ENCODE data around the gene RASGRF1. TPM values are rescaled to one million over a fixed set of nuclear protein-coding genes. Genes with fewer than 3 reads are reported as not detected.

Gene RASGRF1
- total RNA-seq, 1 donor: under 0.01 TPM

DNA sequence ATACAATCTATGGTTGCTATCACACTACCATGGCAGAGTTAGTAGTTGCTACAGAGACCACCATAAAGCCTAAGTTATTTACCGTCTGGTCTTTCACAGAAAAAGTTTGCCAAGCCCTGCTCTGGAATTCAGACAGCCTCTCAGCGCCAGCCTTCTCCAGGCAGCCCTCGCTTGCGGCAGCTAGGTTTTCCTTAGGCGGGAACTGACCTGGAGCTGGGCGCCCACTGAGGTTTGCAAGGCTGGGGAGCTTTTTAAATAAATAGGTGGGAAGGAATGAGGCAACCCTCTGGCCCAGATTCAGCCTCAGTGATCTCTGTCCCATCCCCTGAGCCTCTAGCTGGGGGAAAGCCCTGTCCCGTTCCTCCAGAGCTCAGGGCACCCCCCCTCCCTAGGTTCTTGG, 146.9 kb downstream of the RASGRF1 start:
- TF ChIP-seq, protein P1, sequence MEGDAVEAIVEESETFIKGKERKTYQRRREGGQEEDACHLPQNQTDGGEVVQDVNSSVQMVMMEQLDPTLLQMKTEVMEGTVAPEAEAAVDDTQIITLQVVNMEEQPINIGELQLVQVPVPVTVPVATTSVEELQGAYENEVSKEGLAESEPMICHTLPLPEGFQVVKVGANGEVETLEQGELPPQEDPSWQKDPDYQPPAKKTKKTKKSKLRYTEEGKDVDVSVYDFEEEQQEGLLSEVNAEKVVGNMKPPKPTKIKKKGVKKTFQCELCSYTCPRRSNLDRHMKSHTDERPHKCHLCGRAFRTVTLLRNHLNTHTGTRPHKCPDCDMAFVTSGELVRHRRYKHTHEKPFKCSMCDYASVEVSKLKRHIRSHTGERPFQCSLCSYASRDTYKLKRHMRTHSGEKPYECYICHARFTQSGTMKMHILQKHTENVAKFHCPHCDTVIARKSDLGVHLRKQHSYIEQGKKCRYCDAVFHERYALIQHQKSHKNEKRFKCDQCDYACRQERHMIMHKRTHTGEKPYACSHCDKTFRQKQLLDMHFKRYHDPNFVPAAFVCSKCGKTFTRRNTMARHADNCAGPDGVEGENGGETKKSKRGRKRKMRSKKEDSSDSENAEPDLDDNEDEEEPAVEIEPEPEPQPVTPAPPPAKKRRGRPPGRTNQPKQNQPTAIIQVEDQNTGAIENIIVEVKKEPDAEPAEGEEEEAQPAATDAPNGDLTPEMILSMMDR (IDR thresholded peaks at IDR 0.05; ENCODE audit: extremely low read depth, low read depth, low read length): no peak
- H3K4me2 ChIP-seq (ENCODE audit: insufficient read depth, low read length): no peak overlapping the region
- H3K36me3 ChIP-seq (ENCODE audit: insufficient read depth, low read length): no peaks in the 10 kb centered on the region
- H2AFZ ChIP-seq (ENCODE audit: low read length): no peak overlapping the region
- H3K27me3 ChIP-seq (ENCODE audit: insufficient read depth, low read length): peaks cover 23% of the 10 kb centered on the region
- H3K4me1 ChIP-seq (ENCODE audit: insufficient read depth, low read length): no peaks in the 10 kb centered on the region
- H3K4me3 ChIP-seq (ENCODE audit: insufficient read depth, low read length): no peak overlapping the region
- DNase-seq (ENCODE audit: insufficient read length, low spot score, missing footprints): peak; percentile 83
- no peak overlapping the region for H3K27ac ChIP-seq (ENCODE audit: low read depth, low read length)
- no peaks in the 10 kb centered on the region for H3K79me2 ChIP-seq (ENCODE audit: insufficient read depth, low read length)
- H4K20me1 ChIP-seq (ENCODE audit: insufficient read depth, low read length): no peaks in the 10 kb centered on the region
- H3K9me3 ChIP-seq (ENCODE audit: low read depth, low read length): no peaks in the 10 kb centered on the region

DNA sequence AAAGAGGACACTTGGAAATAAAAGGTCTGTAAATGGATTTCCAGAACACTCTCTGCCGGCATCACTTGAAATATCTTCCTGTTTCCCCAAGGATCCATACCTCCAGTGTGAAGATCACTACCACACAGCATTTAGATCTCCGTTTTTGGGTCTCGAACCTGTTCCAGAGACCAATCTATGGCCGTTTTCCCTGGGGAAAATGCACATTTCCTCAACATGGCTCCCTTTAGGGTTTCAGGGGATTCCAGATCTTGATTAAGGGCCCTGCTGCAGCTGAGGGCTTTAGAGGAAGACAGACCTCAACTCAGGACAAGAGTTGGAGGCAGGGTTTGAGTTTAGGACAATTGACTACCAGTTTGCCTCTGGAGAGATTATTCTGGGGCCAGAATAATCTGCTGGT, 147.8 kb downstream of the RASGRF1 start:
- TF ChIP-seq, protein P1 (IDR thresholded peaks at IDR 0.05; ENCODE audit: extremely low read depth, low read depth, low read length): no peak
- Histone ChIP-seq H3K27ac (ENCODE audit: low read depth, low read length) (no peak overlapping the region), H4K20me1 (ENCODE audit: insufficient read depth, low read length) (no peaks in the 10 kb centered on the region), H3K79me2 (ENCODE audit: insufficient read depth, low read length) (no peaks in the 10 kb centered on the region), H3K4me3 (ENCODE audit: insufficient read depth, low read length) (no peak overlapping the region), H3K9me3 (ENCODE audit: low read depth, low read length) (no peaks in the 10 kb centered on the region), H3K4me2 (ENCODE audit: insufficient read depth, low read length) (no peak overlapping the region), H3K27me3 (ENCODE audit: insufficient read depth, low read length) (peaks cover 23% of the 10 kb centered on the region), H2AFZ (ENCODE audit: low read length) (no peak overlapping the region), H3K36me3 (ENCODE audit: insufficient read depth, low read length) (no peaks in the 10 kb centered on the region), H3K4me1 (ENCODE audit: insufficient read depth, low read length) (no peaks in the 10 kb centered on the region)
- peak; percentile 88 for DNase-seq (ENCODE audit: insufficient read length, low spot score, missing footprints)

- no peak for DNase-seq (ENCODE audit: insufficient read length, low spot score, missing footprints)
- H3K9me3 ChIP-seq (ENCODE audit: low read depth, low read length): no peaks in the 10 kb centered on the region
- no peak overlapping the region for H3K4me2 ChIP-seq (ENCODE audit: insufficient read depth, low read length)
- peaks cover 11% of the 10 kb centered on the region for H3K27me3 ChIP-seq (ENCODE audit: insufficient read depth, low read length)
- H4K20me1 ChIP-seq (ENCODE audit: insufficient read depth, low read length): no peaks in the 10 kb centered on the region
- no peaks in the 10 kb centered on the region for H3K79me2 ChIP-seq (ENCODE audit: insufficient read depth, low read length)
- peaks cover 10% of the 10 kb centered on the region for H3K4me1 ChIP-seq (ENCODE audit: insufficient read depth, low read length)
- no peak overlapping the region for H2AFZ ChIP-seq (ENCODE audit: low read length)
- TF ChIP-seq, protein P1 (IDR thresholded peaks at IDR 0.05; ENCODE audit: extremely low read depth, low read depth, low read length): no peak
- H3K36me3 ChIP-seq (ENCODE audit: insufficient read depth, low read length): no peaks in the 10 kb centered on the region
- H3K27ac ChIP-seq (ENCODE audit: low read depth, low read length): no peak overlapping the region
- no peak overlapping the region for H3K4me3 ChIP-seq (ENCODE audit: insufficient read depth, low read length)
Observed at GRCh38 chr15:78938658-78939488, 151.7 kb downstream of the RASGRF1 start.

GRCh38 chr15:78937132-78937739, 153.3 kb downstream of the RASGRF1 start:
- no peak overlapping the region for H2AFZ ChIP-seq (ENCODE audit: low read length)
- no peaks in the 10 kb centered on the region for H3K79me2 ChIP-seq (ENCODE audit: insufficient read depth, low read length)
- H3K9me3 ChIP-seq (ENCODE audit: low read depth, low read length): no peaks in the 10 kb centered on the region
- no peaks in the 10 kb centered on the region for H4K20me1 ChIP-seq (ENCODE audit: insufficient read depth, low read length)
- peaks cover 11% of the 10 kb centered on the region for H3K4me1 ChIP-seq (ENCODE audit: insufficient read depth, low read length)
- no peaks in the 10 kb centered on the region for H3K36me3 ChIP-seq (ENCODE audit: insufficient read depth, low read length)
- no peak overlapping the region for H3K27ac ChIP-seq (ENCODE audit: low read depth, low read length)
- no peak for DNase-seq (ENCODE audit: insufficient read length, low spot score, missing footprints)
- H3K27me3 ChIP-seq (ENCODE audit: insufficient read depth, low read length): peaks cover 13% of the 10 kb centered on the region
- peak overlapping the region; percentile 23 for H3K4me2 ChIP-seq (ENCODE audit: insufficient read depth, low read length)
- no peak overlapping the region for H3K4me3 ChIP-seq (ENCODE audit: insufficient read depth, low read length)
- TF ChIP-seq, protein P1 (IDR thresholded peaks at IDR 0.05; ENCODE audit: extremely low read depth, low read depth, low read length): no peak

Data from osteoblast (primary cell).